ENCODE data around the gene BAHCC1.
A peak's percentile ranks its signal among the peaks of the same experiment; 100 is the strongest.

The BAHCC1 gene

GRCh38 chr17:81482673-81483072 lies 87.4 kb downstream of the BAHCC1 start:
- no peak for DNase-seq

GRCh38 chr17:81483085-81483861 lies 88.0 kb downstream of the BAHCC1 start:
- DNase-seq, result peak; percentile 82

- DNase-seq, result no peak
Measured at GRCh38 chr17:81483862-81484194, 88.6 kb downstream of the BAHCC1 start.

- DNase-seq, result peak; percentile 69
Measured at GRCh38 chr17:81484195-81484979, 89.1 kb downstream of the BAHCC1 start.

- DNase-seq, result no peak
Measured at GRCh38 chr17:81486199-81486810, 91.0 kb downstream of the BAHCC1 start.

GRCh38 chr17:81487089-81487486 lies 91.8 kb downstream of the BAHCC1 start:
- no peak for DNase-seq

- DNase-seq, result peak; percentile 48
Measured at GRCh38 chr17:81487487-81488275, 92.4 kb downstream of the BAHCC1 start.

GRCh38 chr17:81488276-81488860 lies 93.1 kb downstream of the BAHCC1 start:
- no peak for DNase-seq

GRCh38 chr17:81489012-81489997 lies 94.0 kb downstream of the BAHCC1 start:
- no peak for DNase-seq

- DNase-seq, result no peak
Measured at GRCh38 chr17:81489998-81490992, 95.0 kb downstream of the BAHCC1 start.

- no peak for DNase-seq
Measured at GRCh38 chr17:81491181-81491581, 95.9 kb downstream of the BAHCC1 start.

- no peak for DNase-seq
Measured at GRCh38 chr17:81491761-81492160, 96.5 kb downstream of the BAHCC1 start.

- peak; percentile 29 for DNase-seq
Measured at GRCh38 chr17:81492202-81492601, 96.9 kb downstream of the BAHCC1 start.

GRCh38 chr17:81492706-81493105 lies 97.4 kb downstream of the BAHCC1 start:
- DNase-seq, result no peak

- DNase-seq, result no peak
Measured at GRCh38 chr17:81493198-81494038, 98.2 kb downstream of the BAHCC1 start.

- peak; percentile 72 for DNase-seq
Measured at GRCh38 chr17:81494626-81495377, 99.5 kb downstream of the BAHCC1 start.

GRCh38 chr17:81498953-81499600 lies 103.8 kb downstream of the BAHCC1 start:
- no peak for DNase-seq

- DNase-seq, result no peak
Measured at GRCh38 chr17:81499601-81499970, 104.3 kb downstream of the BAHCC1 start.
